Psoas muscle (tissue), 8 donors: ENCODE measurements around the gene TNRC6A. TPM values are rescaled to one million over a fixed set of nuclear protein-coding genes. Genes with fewer than 3 reads are reported as not detected.
"Not testable (repeated sequence)": the region's sequence is repeated elsewhere in the genome, so short reads cannot be mapped to it uniquely, and the experiment has no call there.

Experiments
- ATAC-seq, 4 donors: fragments of 200-7000 bp; cut with Tn5 transposase; one replicate each; pipeline ENCODE4 v1.9.1; 2020; ENCODE audit warnings: moderate library complexity in 3 of 4, mild to moderate bottlenecking in 2 of 4
- DNase-seq, 2 donors: peaks; one replicate each; pipeline ENCODE4 v3.0.0-alpha.2; 2020
- H3K27ac ChIP-seq: fragments of 200-600 bp; one replicate; pipeline ENCODE4 v1.8.0; 2022
- H3K27me3 ChIP-seq, 3 donors: fragments of 200-600 bp in 1 of 3; one replicate each; pipeline versions ENCODE4 v1.6.1 to v1.8.0; 2013 to 2022; ENCODE audit warnings: low read length in 2 of 3, mild to moderate bottlenecking in 2 of 3, moderate library complexity in 1 of 3; ENCODE audit not compliant: insufficient read depth in 3 of 3
- H3K36me3 ChIP-seq, 2 donors: fragments of 200-600 bp in 1 of 2; one replicate each; pipeline versions ENCODE4 v1.6.1 to v1.8.0; 2013 to 2022; ENCODE audit warnings: low read depth in 1 of 2, mild to moderate bottlenecking in 1 of 2, moderate library complexity in 1 of 2; ENCODE audit not compliant: insufficient read depth in 1 of 2
- H3K4me1 ChIP-seq: fragments of 200-600 bp; one replicate; pipeline ENCODE4 v1.8.0; 2022
- H3K4me3 ChIP-seq: fragments of 200-600 bp; one replicate; pipeline ENCODE4 v1.8.0; 2022; ENCODE audit warnings: mild to moderate bottlenecking
- H3K9me3 ChIP-seq: fragments of 200-600 bp; one replicate; pipeline ENCODE4 v1.8.0; 2022
- CTCF ChIP-seq: fragments of 200-600 bp; IDR thresholded peaks from one replicate; pipeline ENCODE4 v1.8.0; 2022; ENCODE audit warnings: antibody characterized with exemption
- WGBS, 3 donors: extraction: QIAGEN DNeasy Blood & Tissue Kit; methylation state at CpG; one replicate each; pipeline versions ENCODE4 v1.1.6 to v1.1.7; 2013; 5-methylcytosine and 5-hydroxymethylcytosine counted together
- intact Hi-C, 2 donors: fragments of 100-400 bp; cut with DNase I; formaldehyde crosslinking; loops; one replicate each; pipeline versions ENCODE4 v1.11.0 to v1.14.2; 2022
- polyA plus RNA-seq, 3 donors: library from polyadenylated mRNA; stranded (reverse); fragments of 200-250 nt; gene quantifications; one replicate each; pipeline ENCODE4 v1.2.3, GENCODE V29; 2013
- total RNA-seq, 4 donors: library from RNA; stranded (reverse); fragmentation: NEBNext Ultra II Directional in 2 of 4; extraction: Animal tissue kit (Norgen Biotek cat#: 25700) in 2 of 4; gene quantifications; one replicate each; pipeline versions ENCODE4 v1.2.1 to v1.2.4, GENCODE V29; 2021 to 2023
- donor health status: healthy with polysubstance abuse.
- donor health status: DM: no; HTN: no; CAD: no; lungs with moderate emphysema.
- donor health status: Bipolar disorder and iron deficiency.
- donor health status: healthy.
- donor health status: DM: yes; HTN: yes; CAD: no.
- donor health status: DM: no; HTN: no; CAD: no.
- donor health status: DM: no; HTN: no; CAD: no.
- donor health status: DM: yes; HTN: yes; CAD: no.

Gene TNRC6A
- total and polyA plus RNA-seq, 7 donors: 6.4 to 30.1 (median 20.9) TPM

GRCh38 chr16:24700549-24701392, 28.7 kb upstream of the TNRC6A start:
- H3K4me1 ChIP-seq: peaks cover 4% of the 10 kb centered on the region
- H3K4me3 ChIP-seq: no peak overlapping the region
- no peaks in the 10 kb centered on the region for H3K9me3 ChIP-seq

GRCh38 chr16:24701521-24701951, 27.9 kb upstream of the TNRC6A start:
- Histone ChIP-seq H3K36me3 (no peaks in the 10 kb centered on the region), H3K27ac (no peak overlapping the region), H3K4me1 (peaks cover 4% of the 10 kb centered on the region), H3K4me3 (no peak overlapping the region), H3K9me3 (no peaks in the 10 kb centered on the region), H3K27me3 (no peaks in the 10 kb centered on the region)
- TF ChIP-seq CTCF: no peak
- peak in 3 of 4 donors; percentile 14 to 73 (median 71) for ATAC-seq
- WGBS, 3 donors: 10 to 16% (median 12%) methylated on average over 5 of the region's 5 CpGs
- intact Hi-C loops: no loop called here
- DNase-seq: peak in 1 of 2 donors; percentile 75

More at GRCh38 chr16:24700549-24701392, 28.7 kb upstream of the TNRC6A start:
- DNase-seq (peak; percentile 70 to 84), ATAC-seq (peak; percentile 82 to 96 (median 96))
- intact Hi-C loops: no loop called here
- H3K27me3 ChIP-seq: no peaks in the 10 kb centered on the region
- no peaks in the 10 kb centered on the region for H3K36me3 ChIP-seq
- peak; percentile 9 for TF ChIP-seq CTCF
- H3K27ac ChIP-seq: peak overlapping the region; percentile 1
- 36 to 54% (median 42%) methylated on average over 10 to 11 of the region's 11 CpGs for WGBS, 3 donors

- intact Hi-C loops, DNase-seq, H3K4me1 ChIP-seq, H3K27me3 ChIP-seq, H3K27ac ChIP-seq, ATAC-seq, H3K4me3 ChIP-seq, H3K36me3 ChIP-seq, H3K9me3 ChIP-seq: not testable (repeated sequence)
- WGBS, 3 donors: 57 to 71% (median 70%) methylated on average over 7 of the region's 7 CpGs
These were observed 21.7 kb upstream of the TNRC6A start for GRCh38 chr16:24707760-24708159.

GRCh38 chr16:24713379-24713778, 16.1 kb upstream of the TNRC6A start:
- intact Hi-C loops: no loop called here
- Histone ChIP-seq H3K36me3 (no peaks in the 10 kb centered on the region), H3K4me3 (no peak overlapping the region), H3K4me1 (no peaks in the 10 kb centered on the region), H3K27ac (no peak overlapping the region), H3K27me3 (no peaks in the 10 kb centered on the region), H3K9me3 (no peaks in the 10 kb centered on the region)
- no peak for ATAC-seq
- no peak for DNase-seq
- TF ChIP-seq CTCF: no peak

- DNase-seq (no peak), ATAC-seq (no peak)
- Histone ChIP-seq H3K4me1 (no peaks in the 10 kb centered on the region), H3K36me3 (no peaks in the 10 kb centered on the region), H3K27ac (no peak overlapping the region), H3K27me3 (no peaks in the 10 kb centered on the region), H3K4me3 (no peak overlapping the region), H3K9me3 (no peaks in the 10 kb centered on the region)
- intact Hi-C loops: no loop called here
- 52 to 63% (median 57%) methylated on average over 6 of the region's 6 CpGs for WGBS, 3 donors
- TF ChIP-seq CTCF: no peak
These were observed 12.0 kb upstream of the TNRC6A start for GRCh38 chr16:24717411-24717810.
